Activated gamma-delta T cell (primary cell): ENCODE data around the gene POM121C.
A peak's percentile ranks its signal among the peaks of the same experiment; 100 is the strongest.
"Not testable (repeated sequence)": the region's sequence is repeated elsewhere in the genome, so short reads cannot be mapped to it uniquely, and the experiment has no call there.

ENCODE experiments used
- DNase-seq: peaks from one replicate; lab custom pipeline; 2025; lab: John Stamatoyannopoulos, UW
- total RNA-seq, 2 donors: gene quantifications; one replicate each; lab custom pipeline; 2026; lab: John Stamatoyannopoulos, UW

POM121C gene
- 24.0 to 30.4 reads per million in 2 donors for total RNA-seq

- DNase-seq, result peak; percentile 70
Measured at GRCh38 chr7:75485979-75486643, at the start of gene POM121C. Gene POM121C, minus strand, starts transcription at chr7:75486299. Its CDS starts 44,803 bp downstream, at chr7:75441496.

- no peak for DNase-seq
Measured at GRCh38 chr7:75534727-75535307, 48.7 kb upstream of the POM121C start.

GRCh38 chr7:75533926-75534325 lies 47.8 kb upstream of the POM121C start:
- no peak for DNase-seq

- no peak for DNase-seq
Measured at GRCh38 chr7:75532639-75533038, 46.5 kb upstream of the POM121C start.

GRCh38 chr7:75531359-75531821 lies 45.3 kb upstream of the POM121C start:
- no peak for DNase-seq

GRCh38 chr7:75527224-75527722 lies 41.2 kb upstream of the POM121C start:
- not testable (repeated sequence) for DNase-seq

- not testable (repeated sequence) for DNase-seq
Measured at GRCh38 chr7:75521727-75522126, 35.6 kb upstream of the POM121C start.

GRCh38 chr7:75518842-75519241 lies 32.7 kb upstream of the POM121C start:
- not testable (repeated sequence) for DNase-seq

GRCh38 chr7:75509033-75509432 lies 22.9 kb upstream of the POM121C start:
- DNase-seq, result not testable (repeated sequence)

GRCh38 chr7:75492020-75492419 lies 5.9 kb upstream of the POM121C start, which contains the start of gene SPDYE5:
Gene SPDYE5, plus strand, starts transcription at chr7:75492320. Its CDS starts 1,728 bp downstream, at chr7:75494048.
- not testable (repeated sequence) for DNase-seq

- DNase-seq, result not testable (repeated sequence)
Measured at GRCh38 chr7:75485355-75485978, 632 bp downstream of the POM121C start.

- DNase-seq, result not testable (repeated sequence)
Measured at GRCh38 chr7:75480313-75480712, 5.8 kb downstream of the POM121C start.

GRCh38 chr7:75477457-75477856 lies 8.6 kb downstream of the POM121C start:
- DNase-seq, result not testable (repeated sequence)

GRCh38 chr7:75470166-75470565 lies 15.9 kb downstream of the POM121C start:
- DNase-seq, result not testable (repeated sequence)

- DNase-seq, result not testable (repeated sequence)
Measured at GRCh38 chr7:75460541-75460940, 25.6 kb downstream of the POM121C start.

- not testable (repeated sequence) for DNase-seq
Measured at GRCh38 chr7:75458034-75458433, 28.1 kb downstream of the POM121C start.

- DNase-seq, result not testable (repeated sequence)
Measured at GRCh38 chr7:75456403-75456802, 29.7 kb downstream of the POM121C start.

- DNase-seq, result not testable (repeated sequence)
Measured at GRCh38 chr7:75452494-75452955, 33.6 kb downstream of the POM121C start.

- not testable (repeated sequence) for DNase-seq
Measured at GRCh38 chr7:75449946-75450345, 36.2 kb downstream of the POM121C start.

GRCh38 chr7:75442465-75443111 lies 43.5 kb downstream of the POM121C start:
- not testable (repeated sequence) for DNase-seq

- DNase-seq, result not testable (repeated sequence)
Measured at GRCh38 chr7:75442101-75442464, 44.0 kb downstream of the POM121C start.

- not testable (repeated sequence) for DNase-seq
Measured at GRCh38 chr7:75439000-75439399, 47.1 kb downstream of the POM121C start.
